HG02571 (cell line): ENCODE measurements around the gene ANO9.
"Not testable (repeated sequence)": the region's sequence is repeated elsewhere in the genome, so short reads cannot be mapped to it uniquely, and the experiment has no call there.

Source experiments
- ATAC-seq: cut with Tn5 transposase; IDR thresholded peaks from one replicate; pipeline ENCODE4 v1.9.1; 2021; ENCODE audit warnings: mild to moderate bottlenecking, moderate library complexity; ENCODE audit not compliant: unreplicated experiment

ANO9 gene

DNA sequence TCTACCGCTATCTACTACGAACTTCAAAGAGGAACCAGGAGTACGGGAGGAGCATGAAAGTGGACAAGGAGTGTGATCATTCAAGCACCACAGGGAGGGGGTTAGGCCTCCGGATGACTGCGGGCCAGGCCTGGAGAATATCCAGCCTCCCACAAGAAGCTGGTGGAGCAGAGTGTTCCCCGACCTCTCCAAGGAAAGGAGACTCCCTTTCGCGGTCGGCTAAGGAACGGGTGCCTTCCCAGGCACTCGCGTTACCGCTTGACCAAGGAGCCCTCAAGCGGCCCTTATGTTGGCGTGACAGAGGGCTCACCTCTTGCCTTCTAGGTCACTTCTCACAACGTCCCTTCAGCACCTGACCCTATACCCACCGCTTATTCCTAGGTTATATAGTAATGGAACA, 52.4 kb downstream of the ANO9 start:
- ATAC-seq: not testable (repeated sequence)

GRCh38 chr11:387193-387793, 54.5 kb downstream of the ANO9 start:
- no peak for ATAC-seq

DNA sequence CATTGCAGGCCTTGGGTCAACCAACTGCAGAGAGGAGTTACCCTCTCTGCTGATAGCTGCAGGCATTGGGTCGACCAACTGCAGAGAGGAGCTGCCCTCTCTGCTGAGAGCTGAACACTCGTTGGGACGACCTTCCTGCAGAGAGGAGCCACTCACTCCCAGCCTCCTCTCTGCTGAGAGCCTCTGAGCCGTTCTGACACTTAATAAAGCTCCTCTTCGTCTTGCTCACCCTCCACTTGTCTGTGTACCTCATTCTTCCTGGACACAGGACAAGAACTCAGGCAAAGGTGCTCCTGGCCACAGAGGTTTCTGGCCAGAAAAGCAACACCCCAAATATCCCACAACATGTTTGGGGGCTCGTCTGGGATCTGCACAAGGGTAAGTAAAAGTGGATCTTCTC, 55.3 kb downstream of the ANO9 start:
- no peak for ATAC-seq

GRCh38 chr11:385594-386351, 56.0 kb downstream of the ANO9 start:
- ATAC-seq: no peak

GRCh38 chr11:384511-384910, 57.3 kb downstream of the ANO9 start:
- ATAC-seq: no peak

- ATAC-seq: no peak
These were observed 58.4 kb downstream of the ANO9 start for GRCh38 chr11:383431-383830.

DNA sequence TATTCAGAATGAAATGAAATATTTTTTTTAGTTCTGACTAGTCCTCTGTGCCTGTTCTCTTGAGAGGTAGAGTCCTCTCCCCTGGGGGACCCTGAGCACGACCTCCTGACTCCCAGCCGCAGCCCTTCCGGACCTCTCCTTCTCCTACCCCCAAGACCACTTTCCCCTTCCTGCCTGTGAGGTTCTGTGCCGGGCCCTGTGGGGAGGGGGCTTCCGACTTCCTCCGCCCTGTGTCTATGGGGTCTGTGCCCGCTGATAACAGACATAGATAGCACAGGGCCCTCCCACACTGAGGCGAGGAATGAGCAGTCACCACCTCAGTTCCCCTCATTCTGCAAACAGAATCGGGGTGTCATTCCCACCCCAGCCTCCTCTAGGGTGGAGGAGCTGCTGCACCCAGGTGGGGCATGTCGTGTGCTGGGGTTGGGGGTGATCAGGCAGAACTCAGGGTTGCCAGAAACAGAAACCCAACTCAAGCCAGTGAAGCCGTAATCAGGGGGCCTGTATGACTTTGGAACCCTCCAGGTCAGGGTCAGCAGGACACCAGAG, 59.7 kb downstream of the ANO9 start:
- ATAC-seq: no peak

GRCh38 chr11:381501-382072, 60.2 kb downstream of the ANO9 start:
- no peak for ATAC-seq

DNA sequence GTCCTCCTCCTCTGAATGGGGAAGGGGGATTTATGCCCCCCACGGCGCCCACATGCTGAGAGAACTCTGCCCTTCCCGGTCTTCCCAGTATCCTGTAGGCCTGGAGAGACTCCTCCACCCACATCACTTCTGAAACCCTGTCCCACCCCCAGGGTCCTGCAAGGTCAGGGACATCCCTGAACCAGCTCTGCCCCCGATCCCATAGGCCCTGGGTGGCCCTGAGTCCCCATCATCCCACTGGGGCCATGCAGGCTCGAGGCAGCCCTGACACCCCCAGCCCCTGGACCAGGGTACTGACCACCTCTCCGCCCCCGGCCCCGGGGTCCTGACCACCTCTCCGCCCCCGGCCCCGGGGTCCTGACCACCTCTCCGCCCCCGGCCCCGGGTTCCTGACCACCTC, 60.8 kb downstream of the ANO9 start:
- no peak for ATAC-seq

- no peak for ATAC-seq
These were observed 61.3 kb downstream of the ANO9 start for GRCh38 chr11:380491-380890.

GRCh38 chr11:380095-380480, 61.7 kb downstream of the ANO9 start:
- ATAC-seq: no peak

DNA sequence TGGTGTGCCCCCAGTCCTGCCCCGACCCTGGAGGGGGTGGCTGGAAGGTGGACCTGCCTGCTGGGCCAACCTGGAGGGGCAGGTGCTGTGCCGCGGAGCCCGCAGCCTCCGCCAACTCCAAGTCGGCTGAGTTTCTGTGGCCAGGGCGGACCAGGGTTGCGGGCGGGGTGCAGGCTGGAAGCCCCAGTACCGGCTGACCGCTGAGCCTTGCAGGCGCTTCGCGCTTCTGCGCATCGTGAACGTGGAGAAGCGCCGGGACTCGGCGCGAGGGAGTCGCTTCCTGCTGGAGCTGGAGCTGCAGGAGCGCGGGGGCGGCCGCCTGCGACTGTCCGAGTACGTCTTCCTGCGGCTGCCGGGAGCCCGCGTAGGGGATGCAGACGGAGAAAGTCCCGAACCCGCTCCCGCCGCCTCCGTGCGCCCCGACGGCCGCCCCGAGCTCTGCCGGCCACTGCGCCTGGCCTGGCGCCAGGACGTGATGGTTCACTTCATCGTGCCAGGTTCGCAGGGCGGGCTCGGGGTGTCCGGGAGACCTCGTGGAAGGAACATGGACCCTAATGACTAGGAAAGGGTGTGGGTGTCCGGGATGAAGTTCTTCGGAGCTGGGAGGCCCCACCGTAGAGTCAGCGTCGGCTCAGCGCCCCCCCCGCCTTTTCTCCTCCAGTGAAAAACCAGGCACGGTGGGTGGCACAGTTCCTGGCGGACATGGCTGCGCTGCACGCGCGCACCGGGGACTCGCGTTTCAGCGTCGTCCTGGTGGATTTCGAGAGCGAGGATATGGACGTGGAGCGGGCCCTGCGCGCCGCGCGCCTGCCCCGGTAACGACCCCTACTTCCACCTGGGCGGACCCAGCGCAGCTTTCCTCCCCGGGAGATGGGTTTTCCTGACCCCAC, 62.4 kb downstream of the ANO9 start:
- no peak for ATAC-seq

GRCh38 chr11:377883-378500, 63.8 kb downstream of the ANO9 start:
- no peak for ATAC-seq

DNA sequence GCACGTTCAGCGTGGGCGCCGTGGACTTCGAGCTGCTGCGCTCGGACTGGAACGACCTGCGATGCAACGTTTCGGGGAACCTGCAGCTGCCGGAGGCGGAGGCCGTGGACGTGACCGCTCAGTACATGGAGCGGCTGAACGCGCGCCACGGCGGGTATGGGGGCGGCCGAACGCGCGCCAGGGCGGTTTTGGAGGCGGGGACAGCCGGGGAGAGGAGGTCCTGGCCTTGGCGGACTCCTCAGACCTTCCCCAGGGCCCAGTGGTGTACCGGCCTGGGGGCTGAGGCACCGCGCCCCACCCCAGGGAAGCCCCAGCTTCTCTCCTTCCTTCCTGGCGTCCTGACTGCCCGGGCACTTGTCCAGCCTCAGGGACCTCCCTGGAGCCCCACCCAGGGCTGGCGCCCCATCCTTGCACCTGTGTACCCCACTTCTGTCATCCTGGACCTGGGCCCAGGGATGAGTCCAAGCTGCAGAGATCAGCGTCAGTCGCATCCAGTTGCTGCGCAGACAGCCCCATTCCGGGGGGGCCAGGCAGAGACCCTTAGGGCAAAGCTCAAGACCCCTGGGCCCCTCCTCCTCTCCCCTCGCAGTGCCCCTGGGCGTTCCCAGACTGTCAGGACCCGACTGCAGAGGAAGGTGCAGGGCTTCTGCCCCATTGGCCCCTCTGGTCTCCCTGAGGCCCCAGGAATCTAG, 64.5 kb downstream of the ANO9 start:
- ATAC-seq: no peak

GRCh38 chr11:376531-377173, 65.2 kb downstream of the ANO9 start:
- ATAC-seq: no peak

GRCh38 chr11:375065-376025, 66.5 kb downstream of the ANO9 start:
- ATAC-seq: no peak

DNA sequence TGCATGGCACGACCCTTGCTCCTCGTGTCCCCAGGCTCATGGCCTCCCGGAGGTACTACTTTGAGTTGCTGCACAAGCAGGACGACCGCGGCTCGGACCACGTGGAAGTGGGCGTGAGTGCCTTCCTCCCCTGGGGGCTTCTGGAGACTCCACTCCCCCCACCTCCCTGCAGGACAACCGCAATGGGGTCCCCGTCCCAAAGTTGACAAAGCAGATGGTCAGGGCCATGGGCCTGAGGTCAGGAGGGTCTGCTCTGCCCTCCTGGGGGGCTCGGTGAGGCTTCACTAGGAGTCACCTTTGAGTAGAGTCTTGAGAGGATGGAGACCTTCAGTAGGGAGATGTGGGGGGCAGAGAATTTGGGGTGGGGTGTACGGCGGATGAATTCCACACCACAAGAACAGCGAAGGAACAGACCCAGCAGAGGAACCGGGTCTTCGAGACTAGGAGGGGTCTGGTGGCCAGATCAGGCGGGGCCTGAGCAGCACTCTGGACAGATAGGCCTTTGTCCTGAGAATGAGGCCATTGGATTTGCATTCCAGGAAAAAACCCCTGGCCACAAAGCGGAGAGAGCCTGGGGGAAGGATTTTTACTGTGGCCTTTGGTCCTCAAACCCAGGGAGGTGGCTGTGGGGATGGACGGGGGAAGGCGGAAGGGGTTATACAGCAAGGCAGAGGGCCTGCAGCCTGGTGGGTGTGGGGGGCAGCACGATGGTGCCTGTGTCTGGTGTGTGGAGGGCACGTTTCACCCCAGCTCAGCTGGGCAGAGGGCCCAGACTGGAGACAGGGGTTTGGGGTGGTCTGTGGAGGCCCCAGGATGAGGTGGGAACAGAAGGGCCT, 67.9 kb downstream of the ANO9 start:
- ATAC-seq: no peak
